ENCODE data around the gene SIPA1L3.
A peak's percentile ranks its signal among the peaks of the same experiment; 100 is the strongest.

Gene SIPA1L3

GRCh38 chr19:38197937-38198704 is 291.1 kb downstream of the SIPA1L3 start:
- peaks cover 0 to 13% of the 10 kb centered on the region in 2 experiments; a peak in 1 of 3 replicates for H3K36me3 ChIP-seq (ENCODE audit: control insufficient read depth in 2 of 2, insufficient read depth in 1 of 2, low read length in 2 of 2)
- H3K4me1 ChIP-seq (ENCODE audit: control insufficient read depth, insufficient read depth, low read length): no peaks in the 10 kb centered on the region
- no peaks in the 10 kb centered on the region for H3K9me3 ChIP-seq (ENCODE audit: control insufficient read depth, insufficient read depth, low read depth, low read length)
- CTCF ChIA-PET: no interaction called here
- TF ChIP-seq ZNF341 (tag by site-specific recombination; IDR thresholded peaks at IDR 0.05; ENCODE audit: low read depth) (peak; percentile 78), PRDM10 (tag by site-specific recombination; IDR thresholded peaks at IDR 0.05) (no peak)
- POLR2A ChIA-PET: no interaction called here
- H3K4me3 ChIP-seq (ENCODE audit: low read depth, low read length): no peak overlapping the region
- no peak overlapping the region for H3K27ac ChIP-seq (ENCODE audit: extremely low read depth, low read depth, low read length)

- Histone ChIP-seq H3K4me1 (ENCODE audit: control insufficient read depth, insufficient read depth, low read length) (no peaks in the 10 kb centered on the region), H3K36me3 (ENCODE audit: control insufficient read depth in 2 of 2, insufficient read depth in 1 of 2, low read length in 2 of 2) (peaks cover 0 to 14% of the 10 kb centered on the region in 2 experiments; a peak in 1 of 3 replicates), H3K27ac (ENCODE audit: extremely low read depth, low read depth, low read length) (no peak overlapping the region), H3K9me3 (ENCODE audit: control insufficient read depth, insufficient read depth, low read depth, low read length) (no peaks in the 10 kb centered on the region), H3K4me3 (ENCODE audit: low read depth, low read length) (no peak overlapping the region)
- ChIA-PET POLR2A (interaction anchor here (0.5 kb wide), 1 partner anchor 8 kb away, joined by 3 read pairs; no protein-coding TSS in a partner anchor), CTCF (interaction anchor here (1.1 to 1.9 kb wide), 5 partner anchors 35 to 297 kb away, joined by 3 to 6 read pairs (median 3); no protein-coding TSS in a partner anchor)
- TF ChIP-seq GFI1B (tag by site-specific recombination; IDR thresholded peaks at IDR 0.05) (no peak), ZNF146 (tag by site-specific recombination; IDR thresholded peaks at IDR 0.05) (no peak), ZNF513 (tag by site-specific recombination; IDR thresholded peaks at IDR 0.05) (no peak), ZNF155 (tag by site-specific recombination; IDR thresholded peaks at IDR 0.05) (no peak), ZNF530 (tag by site-specific recombination; IDR thresholded peaks at IDR 0.05; ENCODE audit: low read depth) (no peak), SP2 (tag by site-specific recombination; IDR thresholded peaks at IDR 0.05) (no peak), ZIC2 (tag by site-specific recombination; IDR thresholded peaks at IDR 0.05) (no peak), PRDM2 (tag by site-specific recombination; IDR thresholded peaks at IDR 0.05; ENCODE audit: borderline replicate concordance) (no peak), ZBTB8A (tag by site-specific recombination; IDR thresholded peaks at IDR 0.05) (no peak), ZSCAN4 (tag by site-specific recombination; IDR thresholded peaks at IDR 0.05) (no peak), ZNF148 (tag by site-specific recombination; IDR thresholded peaks at IDR 0.05; ENCODE audit: borderline replicate concordance) (no peak), GLIS2 (tag by site-specific recombination; IDR thresholded peaks at IDR 0.05) (no peak), ZBTB6 (tag by site-specific recombination; IDR thresholded peaks at IDR 0.05) (no peak), ZNF433 (tag by site-specific recombination; IDR thresholded peaks at IDR 0.05; ENCODE audit: low read depth) (no peak), ZNF830 (tag by site-specific recombination; IDR thresholded peaks at IDR 0.05; ENCODE audit: low read depth) (no peak)
These were observed 292.3 kb downstream of the SIPA1L3 start for GRCh38 chr19:38199340-38199739.
